Fibroblast of upper back skin (primary cell): ENCODE measurements around the gene LAYN.

Source experiments
- DNase-seq: peaks from one replicate; pipeline ENCODE4 v3.0.0-alpha.2; 2013

Gene LAYN

GRCh38 chr11:111531687-111532364 lies 8.7 kb upstream of the LAYN start:
- peak; percentile 89 for DNase-seq

- DNase-seq: no peak
These were observed 8.2 kb upstream of the LAYN start for GRCh38 chr11:111532365-111532709.

GRCh38 chr11:111535281-111535680 lies 5.2 kb upstream of the LAYN start:
- no peak for DNase-seq

- no peak for DNase-seq
These were observed 3.1 kb upstream of the LAYN start for GRCh38 chr11:111537336-111537860.

- DNase-seq: no peak
These were observed 2.0 kb upstream of the LAYN start for GRCh38 chr11:111538407-111539114.

GRCh38 chr11:111539426-111540113 lies 950 bp upstream of the LAYN start:
- DNase-seq: no peak

GRCh38 chr11:111540937-111541253 lies 375 bp downstream of the LAYN start:
- no peak for DNase-seq

GRCh38 chr11:111541254-111542061 lies 938 bp downstream of the LAYN start:
- peak; percentile 87 for DNase-seq

GRCh38 chr11:111542606-111543275 lies 2.2 kb downstream of the LAYN start:
- no peak for DNase-seq

- no peak for DNase-seq
These were observed 8.0 kb downstream of the LAYN start for GRCh38 chr11:111548525-111548924.

- DNase-seq: peak; percentile 36
These were observed 8.8 kb downstream of the LAYN start for GRCh38 chr11:111549196-111549868.

- DNase-seq: no peak
These were observed 9.3 kb downstream of the LAYN start for GRCh38 chr11:111549869-111550203.

- DNase-seq: no peak
These were observed 9.7 kb downstream of the LAYN start for GRCh38 chr11:111550258-111550657.

- no peak for DNase-seq
These were observed 14.0 kb downstream of the LAYN start for GRCh38 chr11:111554532-111554931.

- peak; percentile 80 for DNase-seq
These were observed 14.7 kb downstream of the LAYN start for GRCh38 chr11:111555255-111555654.

GRCh38 chr11:111557425-111558111 lies 17.0 kb downstream of the LAYN start:
- peak; percentile 99 for DNase-seq

GRCh38 chr11:111559800-111560464 lies 19.4 kb downstream of the LAYN start:
- DNase-seq: no peak

- no peak for DNase-seq
These were observed 20.3 kb downstream of the LAYN start for GRCh38 chr11:111560800-111561199.

- DNase-seq: no peak
These were observed 20.8 kb downstream of the LAYN start for GRCh38 chr11:111561306-111561705.

GRCh38 chr11:111561791-111562325 lies 21.3 kb downstream of the LAYN start:
- DNase-seq: peak; percentile 90
